PC-3 (cell line): Measurements from ENCODE around the gene TTLL1. TPM values are rescaled to one million over a fixed set of nuclear protein-coding genes. Genes with fewer than 3 reads are reported as not detected.

ENCODE experiments used
- ATAC-seq: fragments of 200-7000 bp; cut with Tn5 transposase; 2 replicates; pipeline ENCODE4 v1.9.1; 2020; ENCODE audit warnings: mild to moderate bottlenecking, moderate library complexity
- BruUV-seq: library from RNA; stranded (reverse); fragments of 400-500 nt; replicated peaks from 2 replicates; lab custom pipeline; 2021; lab: Mats Ljungman, UMichigan
- CTCF ChIA-PET: fragments of 300-600 bp; sonication (Branson Sonifier 250); formaldehyde crosslinking; loops from one replicate; lab custom pipeline; 2022; ENCODE audit warnings: antibody characterized with exemption; lab: Charles Lee
- POLR2A ChIA-PET: fragments of 300-600 bp; sonication (Branson Sonifier 250); formaldehyde crosslinking; loops from one replicate; lab custom pipeline; 2022; ENCODE audit warnings: antibody characterized with exemption; ENCODE audit not compliant: unreplicated experiment; lab: Charles Lee
- DNase-seq: peaks from one replicate; pipeline ENCODE4 v3.0.0-alpha.2; 2015
- H2AFZ ChIP-seq: fragments of 300-600 bp; sonication (generic); 2 replicates; pipeline ENCODE4 v1.6.0; 2016; ENCODE audit warnings: antibody characterized with exemption, low read length
- H3F3A ChIP-seq: fragments of 300-600 bp; sonication (generic); one replicate; pipeline ENCODE4 v1.6.0; 2017; ENCODE audit warnings: antibody characterized with exemption, low read length, control low read depth, mild to moderate bottlenecking; ENCODE audit not compliant: unreplicated experiment
- H3K27ac ChIP-seq: fragments of 300-600 bp; sonication (generic); 2 replicates; pipeline ENCODE4 v1.5.1; 2016; ENCODE audit warnings: mild to moderate bottlenecking, low read length
- H3K27me3 ChIP-seq: fragments of 300-600 bp; sonication (generic); 2 replicates; pipeline ENCODE4 v1.6.1; 2016; ENCODE audit warnings: low read length, mixed read lengths
- H3K36me3 ChIP-seq: fragments of 300-600 bp; sonication (generic); 2 replicates; pipeline ENCODE4 v1.6.1; 2016; ENCODE audit warnings: low read depth, mixed run types, low read length, mixed read lengths
- H3K4me1 ChIP-seq: fragments of 300-600 bp; sonication (generic); 2 replicates; pipeline ENCODE4 v1.5.1; 2016; ENCODE audit warnings: low read length; ENCODE audit not compliant: insufficient read depth
- H3K4me2 ChIP-seq: fragments of 300-600 bp; sonication (generic); 2 replicates; pipeline ENCODE4 v1.6.0; 2016; ENCODE audit warnings: low read length
- H3K4me3 ChIP-seq: fragments of 300-600 bp; sonication (generic); 2 replicates; pipeline ENCODE4 v1.5.1; 2016; ENCODE audit warnings: mild to moderate bottlenecking, low read length, mixed read lengths
- H3K79me2 ChIP-seq: fragments of 300-600 bp; sonication (generic); 2 replicates; pipeline ENCODE4 v1.6.1; 2017; ENCODE audit warnings: low read length, mixed read lengths
- H3K9ac ChIP-seq: fragments of 300-600 bp; sonication (generic); 2 replicates; pipeline ENCODE4 v1.6.0; 2016; ENCODE audit warnings: mild to moderate bottlenecking, low read length
- H3K9me2 ChIP-seq: fragments of 300-600 bp; sonication (generic); replicated peaks from 2 replicates; pipeline ENCODE4 v1.6.1; 2016; ENCODE audit warnings: mixed run types, low read length, mixed read lengths
- H3K9me3 ChIP-seq: fragments of 300-600 bp; sonication (generic); 2 replicates; pipeline ENCODE4 v1.6.1; 2016; ENCODE audit warnings: low read length, mixed read lengths
- H4K20me1 ChIP-seq: fragments of 300-600 bp; sonication (generic); 2 replicates; pipeline ENCODE4 v1.6.1; 2016; ENCODE audit warnings: low read length, mixed read lengths
- EZH2 ChIP-seq: fragments of 300-600 bp; sonication (generic); IDR thresholded peaks from one replicate; pipeline ENCODE4 v1.6.1; 2017; ENCODE audit warnings: antibody characterized with exemption, mild to moderate bottlenecking, low read length; ENCODE audit not compliant: unreplicated experiment
- EZH2phosphoT487 ChIP-seq: fragments of 300-600 bp; sonication (generic); IDR thresholded peaks from 2 replicates; pipeline ENCODE4 v1.6.1; 2018; ENCODE audit warnings: mild to moderate bottlenecking, antibody characterized with exemption, low read length, borderline replicate concordance
- intact Hi-C: fragments of 100-400 bp; cut with micrococcal nuclease; formaldehyde crosslinking; loops from 2 replicates; pipeline ENCODE4 v1.9.0; 2023
- total RNA-seq: library from RNA; depleted of rRNA; stranded (reverse); fragments of >200 nt; gene quantifications from 2 replicates; pipeline ENCODE4 v1.2.3, GENCODE V29; 2014
- TF ChIP-seq, protein P1 (sequence below): fragments of 300-600 bp; sonication (generic); conservative IDR thresholded peaks from 2 replicates; pipeline ENCODE4 v1.5.1; 2017; ENCODE audit warnings: antibody characterized with exemption, low read depth, mild to moderate bottlenecking, low read length

The TTLL1 gene
- total RNA-seq, 1 experiment from 2014 or later, result 0.77 TPM

DNA sequence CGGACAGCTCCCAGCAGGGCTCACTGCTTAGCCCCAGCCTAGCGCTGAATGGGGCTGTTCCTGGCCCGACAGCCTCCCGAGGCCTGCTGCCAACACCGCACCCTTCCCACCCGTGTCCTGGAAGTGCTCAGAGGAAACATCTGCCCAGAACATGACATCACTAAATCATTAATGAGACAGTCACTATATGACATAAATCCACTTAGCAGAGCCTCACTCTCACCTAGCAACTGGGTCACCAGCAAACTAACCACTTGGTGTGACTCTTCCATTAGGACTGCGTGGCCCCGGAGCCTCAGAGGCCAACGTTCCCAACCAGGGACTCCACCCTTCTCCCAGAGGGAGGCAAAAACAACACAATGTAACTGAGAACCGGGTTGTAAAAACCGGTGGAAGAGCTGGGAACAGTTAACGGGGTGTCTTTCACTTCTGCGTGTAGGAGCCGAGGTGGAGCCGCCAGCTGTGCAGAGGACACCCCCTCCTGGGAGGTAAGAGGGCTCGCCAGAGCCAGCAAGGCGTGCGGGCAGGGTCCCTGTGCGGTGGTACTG is 52.8 kb downstream of the TTLL1 start:
- Histone ChIP-seq H3K27ac (no peak overlapping the region), H4K20me1 (no peaks in the 10 kb centered on the region), H3K79me2 (no peaks in the 10 kb centered on the region), H3K4me1 (no peaks in the 10 kb centered on the region), H3K9me3 (no peaks in the 10 kb centered on the region), H2AFZ (no peak overlapping the region), H3K9me2 (no peaks in the 10 kb centered on the region), H3K36me3 (no peaks in the 10 kb centered on the region), H3K27me3 (no peaks in the 10 kb centered on the region), H3K4me3 (no peak overlapping the region), H3K4me2 (no peak overlapping the region), H3F3A (no peaks in the 10 kb centered on the region), H3K9ac (no peak overlapping the region)
- no peak for ATAC-seq
- TF ChIP-seq, protein P1, sequence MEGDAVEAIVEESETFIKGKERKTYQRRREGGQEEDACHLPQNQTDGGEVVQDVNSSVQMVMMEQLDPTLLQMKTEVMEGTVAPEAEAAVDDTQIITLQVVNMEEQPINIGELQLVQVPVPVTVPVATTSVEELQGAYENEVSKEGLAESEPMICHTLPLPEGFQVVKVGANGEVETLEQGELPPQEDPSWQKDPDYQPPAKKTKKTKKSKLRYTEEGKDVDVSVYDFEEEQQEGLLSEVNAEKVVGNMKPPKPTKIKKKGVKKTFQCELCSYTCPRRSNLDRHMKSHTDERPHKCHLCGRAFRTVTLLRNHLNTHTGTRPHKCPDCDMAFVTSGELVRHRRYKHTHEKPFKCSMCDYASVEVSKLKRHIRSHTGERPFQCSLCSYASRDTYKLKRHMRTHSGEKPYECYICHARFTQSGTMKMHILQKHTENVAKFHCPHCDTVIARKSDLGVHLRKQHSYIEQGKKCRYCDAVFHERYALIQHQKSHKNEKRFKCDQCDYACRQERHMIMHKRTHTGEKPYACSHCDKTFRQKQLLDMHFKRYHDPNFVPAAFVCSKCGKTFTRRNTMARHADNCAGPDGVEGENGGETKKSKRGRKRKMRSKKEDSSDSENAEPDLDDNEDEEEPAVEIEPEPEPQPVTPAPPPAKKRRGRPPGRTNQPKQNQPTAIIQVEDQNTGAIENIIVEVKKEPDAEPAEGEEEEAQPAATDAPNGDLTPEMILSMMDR, result no peak
- TF ChIP-seq EZH2phosphoT487, result no peak
- no peak for TF ChIP-seq EZH2
- ChIA-PET CTCF (no interaction called here), POLR2A (no interaction called here)
- DNase-seq, result no peak
- intact Hi-C loops, result no loop called here
- BruUV-seq, result no TSS peak

DNA sequence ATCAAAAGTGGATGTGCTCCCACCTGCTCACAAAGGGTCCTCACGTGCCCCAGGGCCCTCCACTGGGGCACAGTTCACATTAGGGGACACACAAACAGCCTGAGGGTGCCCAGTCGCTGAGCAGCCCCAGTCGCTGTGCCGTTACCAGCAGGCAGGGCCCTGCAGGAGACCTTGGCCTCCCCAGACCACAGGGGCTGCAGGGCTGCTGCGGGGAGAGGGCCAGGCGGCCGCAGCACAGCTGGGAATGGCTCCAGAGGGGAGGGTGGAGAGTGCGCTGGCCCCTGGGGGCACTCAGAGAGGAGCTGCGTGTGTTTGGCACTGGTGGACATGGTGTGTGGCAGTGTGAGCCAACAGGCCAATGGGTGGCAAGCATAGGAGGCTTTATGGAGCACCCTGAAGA is 53.9 kb downstream of the TTLL1 start:
- Histone ChIP-seq H3F3A (no peaks in the 10 kb centered on the region), H3K36me3 (no peaks in the 10 kb centered on the region), H3K9ac (no peak overlapping the region), H3K27ac (no peak overlapping the region), H3K4me2 (no peak overlapping the region), H3K4me3 (no peak overlapping the region), H2AFZ (no peak overlapping the region), H3K9me2 (no peaks in the 10 kb centered on the region), H3K4me1 (no peaks in the 10 kb centered on the region), H3K27me3 (no peaks in the 10 kb centered on the region), H3K79me2 (no peaks in the 10 kb centered on the region), H4K20me1 (no peaks in the 10 kb centered on the region), H3K9me3 (no peaks in the 10 kb centered on the region)
- TF ChIP-seq, protein P1, result no peak
- TF ChIP-seq EZH2phosphoT487, result no peak
- TF ChIP-seq EZH2, result no peak
- DNase-seq (no peak), ATAC-seq (no peak)
- intact Hi-C loops, result no loop called here
- ChIA-PET POLR2A (no interaction called here), CTCF (no interaction called here)
- no TSS peak for BruUV-seq

DNA sequence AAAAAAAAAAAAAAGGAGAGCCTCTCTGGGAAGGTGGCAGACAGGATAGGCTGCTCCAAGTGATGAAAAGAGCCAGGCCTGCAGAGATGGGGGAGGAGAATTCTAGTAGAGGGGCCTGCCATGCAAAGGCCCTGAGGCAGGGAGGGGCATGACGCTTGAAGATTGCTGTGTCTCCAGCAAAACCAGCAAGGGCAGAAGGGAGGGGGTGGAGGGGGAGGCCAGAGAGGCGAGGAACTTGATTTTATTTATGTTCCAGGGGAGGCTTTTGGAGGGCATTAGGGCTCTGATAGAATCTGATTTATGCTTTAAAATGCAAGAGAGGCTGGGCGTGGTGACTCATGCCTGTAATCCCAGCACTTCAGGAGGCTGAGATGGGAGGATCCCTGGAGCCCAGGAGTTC is 57.6 kb downstream of the TTLL1 start:
- Histone ChIP-seq H4K20me1 (no peaks in the 10 kb centered on the region), H3K4me3 (no peak overlapping the region), H3K9me3 (no peaks in the 10 kb centered on the region), H3K36me3 (no peaks in the 10 kb centered on the region), H3K4me1 (peaks cover 5% of the 10 kb centered on the region; the same call in 1 of the 2 replicates), H3K4me2 (no peak overlapping the region), H3K79me2 (no peaks in the 10 kb centered on the region), H3K9me2 (no peaks in the 10 kb centered on the region), H3F3A (no peaks in the 10 kb centered on the region), H3K27ac (no peak overlapping the region), H2AFZ (no peak overlapping the region), H3K27me3 (no peaks in the 10 kb centered on the region), H3K9ac (no peak overlapping the region)
- BruUV-seq, result no TSS peak
- TF ChIP-seq, protein P1, result no peak
- TF ChIP-seq EZH2phosphoT487 (no peak), EZH2 (no peak)
- POLR2A ChIA-PET, result no interaction called here
- DNase-seq (no peak), ATAC-seq (no peak)
- intact Hi-C loops, result no loop called here
- CTCF ChIA-PET, result no interaction called here
